ENCODE measurements around the gene DUSP7. TPM values are rescaled to one million over a fixed set of nuclear protein-coding genes. Genes with fewer than 3 reads are reported as not detected.

The DUSP7 gene
- total RNA-seq, 1 donor from 2014 or later: 24.9 TPM

DNA sequence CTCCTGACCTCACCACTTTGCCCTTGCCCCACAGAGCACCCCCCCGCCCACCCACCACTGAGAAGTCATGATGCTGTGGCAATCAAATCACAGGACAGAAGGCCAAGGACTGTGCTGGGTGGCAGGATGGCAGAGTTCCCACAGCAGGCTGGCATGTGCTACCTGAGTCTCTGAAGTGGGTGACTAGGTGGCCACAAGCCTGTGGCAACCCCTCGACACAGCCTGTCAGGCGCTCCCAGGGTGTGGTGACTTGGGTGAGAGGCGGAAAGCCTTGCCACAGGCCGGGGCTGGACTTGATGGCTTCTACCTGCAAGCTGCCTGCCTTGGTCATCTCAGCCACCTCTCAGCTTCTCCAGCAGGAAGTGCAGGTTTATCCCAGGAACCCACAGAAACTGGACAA is 15.6 kb upstream of the DUSP7 start:
- Histone ChIP-seq H3K27ac (ENCODE audit: low read depth, low read length) (no peak overlapping the region), H3K36me3 (ENCODE audit: insufficient read depth, low read length) (no peaks in the 10 kb centered on the region), H3K4me1 (ENCODE audit: insufficient read depth, low read length) (no peaks in the 10 kb centered on the region), H2AFZ (ENCODE audit: low read depth, low read length) (no peak overlapping the region), H3K9me3 (ENCODE audit: insufficient read depth, low read depth, low read length) (no peaks in the 10 kb centered on the region), H3K4me3 (ENCODE audit: insufficient read depth, low read depth, low read length) (no peak overlapping the region), H3K4me2 (ENCODE audit: low read length) (no peak overlapping the region), H3K79me2 (ENCODE audit: insufficient read depth, low read length) (no peaks in the 10 kb centered on the region), H3K9ac (ENCODE audit: low read length) (no peak overlapping the region), H3K27me3 (ENCODE audit: insufficient read depth, low read length) (no peaks in the 10 kb centered on the region), H4K20me1 (ENCODE audit: insufficient read depth, low read length) (no peaks in the 10 kb centered on the region)
- Mint-ChIP-seq H3K9me3 (ENCODE audit: unreplicated experiment) (no peaks in the 10 kb centered on the region), H3K4me1 (ENCODE audit: low read depth, unreplicated experiment) (no peaks in the 10 kb centered on the region), H3K36me3 (ENCODE audit: low read depth, unreplicated experiment) (peaks cover under 1% of the 10 kb centered on the region), H3K4me3 (ENCODE audit: unreplicated experiment) (no peak overlapping the region), H3K27ac (ENCODE audit: unreplicated experiment) (no peak overlapping the region), H3K27me3 (ENCODE audit: low read depth, unreplicated experiment) (peaks cover 10% of the 10 kb centered on the region)
- FAIRE-seq (no peak), DNase-seq (ENCODE audit: low read depth) (no peak)
- TF ChIP-seq EZH2 (IDR thresholded peaks at IDR 0.05; ENCODE audit: insufficient read depth, low read length): no peak
- TF ChIP-seq, protein P1, sequence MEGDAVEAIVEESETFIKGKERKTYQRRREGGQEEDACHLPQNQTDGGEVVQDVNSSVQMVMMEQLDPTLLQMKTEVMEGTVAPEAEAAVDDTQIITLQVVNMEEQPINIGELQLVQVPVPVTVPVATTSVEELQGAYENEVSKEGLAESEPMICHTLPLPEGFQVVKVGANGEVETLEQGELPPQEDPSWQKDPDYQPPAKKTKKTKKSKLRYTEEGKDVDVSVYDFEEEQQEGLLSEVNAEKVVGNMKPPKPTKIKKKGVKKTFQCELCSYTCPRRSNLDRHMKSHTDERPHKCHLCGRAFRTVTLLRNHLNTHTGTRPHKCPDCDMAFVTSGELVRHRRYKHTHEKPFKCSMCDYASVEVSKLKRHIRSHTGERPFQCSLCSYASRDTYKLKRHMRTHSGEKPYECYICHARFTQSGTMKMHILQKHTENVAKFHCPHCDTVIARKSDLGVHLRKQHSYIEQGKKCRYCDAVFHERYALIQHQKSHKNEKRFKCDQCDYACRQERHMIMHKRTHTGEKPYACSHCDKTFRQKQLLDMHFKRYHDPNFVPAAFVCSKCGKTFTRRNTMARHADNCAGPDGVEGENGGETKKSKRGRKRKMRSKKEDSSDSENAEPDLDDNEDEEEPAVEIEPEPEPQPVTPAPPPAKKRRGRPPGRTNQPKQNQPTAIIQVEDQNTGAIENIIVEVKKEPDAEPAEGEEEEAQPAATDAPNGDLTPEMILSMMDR (IDR thresholded peaks at IDR 0.05; ENCODE audit: insufficient read depth, low read depth, low read length): no peak

DNA sequence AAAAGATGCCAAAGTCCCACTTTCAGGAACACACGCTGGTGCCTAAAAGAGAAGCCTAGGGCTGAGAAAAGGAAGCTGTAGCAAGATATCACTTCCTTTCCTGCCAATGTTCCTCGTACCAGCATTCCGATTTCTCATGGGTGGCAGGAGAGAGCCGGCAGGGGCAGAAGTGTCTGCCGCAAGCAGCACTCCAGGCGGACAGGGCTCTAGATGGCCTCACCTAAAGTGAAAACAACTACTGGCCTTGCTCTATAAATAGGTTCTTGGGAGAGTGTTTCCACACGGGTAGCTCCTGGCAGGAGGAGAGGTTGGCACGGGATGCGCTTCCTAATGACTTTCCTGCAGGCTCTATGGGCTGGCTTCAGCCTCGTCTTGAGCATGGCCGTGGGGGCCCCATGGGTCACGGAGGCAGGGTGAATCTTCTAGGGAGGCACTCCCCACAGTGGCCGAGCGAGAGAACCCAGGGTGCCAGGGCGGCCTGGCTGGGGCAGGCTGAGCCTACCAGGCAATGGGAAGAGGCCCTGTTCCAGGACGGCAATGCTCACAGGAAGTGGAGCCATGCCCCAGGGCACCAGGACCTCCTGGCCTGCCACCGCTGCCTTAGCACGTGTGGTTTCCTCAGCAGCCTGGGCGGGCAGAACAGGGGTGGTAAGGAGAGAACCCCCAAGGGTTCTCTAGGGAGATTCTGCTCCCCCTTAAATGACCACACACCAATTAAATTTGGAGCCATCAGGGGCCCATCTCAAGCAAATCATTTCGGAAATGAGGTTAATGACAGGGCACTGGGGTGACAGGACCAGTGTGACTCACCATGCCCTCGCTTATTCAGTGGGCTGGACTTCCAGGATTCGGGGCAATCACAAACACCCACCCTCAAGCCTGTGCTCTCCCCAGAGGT is 14.6 kb upstream of the DUSP7 start:
- Histone ChIP-seq H3K9me3 (ENCODE audit: insufficient read depth, low read depth, low read length) (no peaks in the 10 kb centered on the region), H3K4me3 (ENCODE audit: insufficient read depth, low read depth, low read length) (no peak overlapping the region), H2AFZ (ENCODE audit: low read depth, low read length) (no peak overlapping the region), H3K9ac (ENCODE audit: low read length) (no peak overlapping the region), H3K4me1 (ENCODE audit: insufficient read depth, low read length) (no peaks in the 10 kb centered on the region), H3K79me2 (ENCODE audit: insufficient read depth, low read length) (no peaks in the 10 kb centered on the region), H3K4me2 (ENCODE audit: low read length) (no peak overlapping the region), H3K27me3 (ENCODE audit: insufficient read depth, low read length) (no peaks in the 10 kb centered on the region), H3K36me3 (ENCODE audit: insufficient read depth, low read length) (no peaks in the 10 kb centered on the region), H4K20me1 (ENCODE audit: insufficient read depth, low read length) (no peaks in the 10 kb centered on the region), H3K27ac (ENCODE audit: low read depth, low read length) (no peak overlapping the region)
- Mint-ChIP-seq H3K4me1 (ENCODE audit: low read depth, unreplicated experiment) (no peaks in the 10 kb centered on the region), H3K4me3 (ENCODE audit: unreplicated experiment) (no peak overlapping the region), H3K27me3 (ENCODE audit: low read depth, unreplicated experiment) (peaks cover 10% of the 10 kb centered on the region), H3K36me3 (ENCODE audit: low read depth, unreplicated experiment) (no peaks in the 10 kb centered on the region), H3K9me3 (ENCODE audit: unreplicated experiment) (no peaks in the 10 kb centered on the region), H3K27ac (ENCODE audit: unreplicated experiment) (no peak overlapping the region)
- DNase-seq (ENCODE audit: low read depth) (no peak), FAIRE-seq (no peak)
- TF ChIP-seq EZH2 (IDR thresholded peaks at IDR 0.05; ENCODE audit: insufficient read depth, low read length): no peak
- TF ChIP-seq, protein P1 (IDR thresholded peaks at IDR 0.05; ENCODE audit: insufficient read depth, low read depth, low read length): no peak

DNA sequence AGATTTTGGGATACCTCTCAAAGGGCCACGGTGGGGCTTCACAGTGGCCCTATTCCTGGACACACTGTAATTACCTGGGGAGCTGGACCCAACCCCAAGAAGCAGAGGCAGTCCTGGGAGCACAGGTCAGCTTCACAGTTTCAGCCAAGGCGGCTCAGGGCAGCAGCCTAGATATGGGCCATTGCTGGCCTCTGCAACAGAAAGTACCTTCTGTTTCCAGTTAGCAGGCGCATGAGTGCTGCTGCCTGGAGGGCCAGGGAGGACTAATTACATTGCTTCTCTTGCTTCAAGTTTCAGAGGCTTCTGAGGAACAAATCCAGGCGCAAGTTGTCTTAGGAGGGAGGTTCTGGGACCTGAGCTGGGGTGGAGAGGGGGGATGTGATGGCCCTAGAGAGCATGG is 13.5 kb upstream of the DUSP7 start:
- no peaks in the 10 kb centered on the region for H3K36me3 ChIP-seq (ENCODE audit: insufficient read depth, low read length)
- no peak overlapping the region for H3K27ac ChIP-seq (ENCODE audit: low read depth, low read length)
- Mint-ChIP-seq H3K27me3 (ENCODE audit: low read depth, unreplicated experiment) (peaks cover 10% of the 10 kb centered on the region), H3K27ac (ENCODE audit: unreplicated experiment) (no peak overlapping the region), H3K4me3 (ENCODE audit: unreplicated experiment) (no peak overlapping the region), H3K4me1 (ENCODE audit: low read depth, unreplicated experiment) (no peaks in the 10 kb centered on the region), H3K9me3 (ENCODE audit: unreplicated experiment) (no peaks in the 10 kb centered on the region), H3K36me3 (ENCODE audit: low read depth, unreplicated experiment) (no peaks in the 10 kb centered on the region)
- no peaks in the 10 kb centered on the region for H3K79me2 ChIP-seq (ENCODE audit: insufficient read depth, low read length)
- FAIRE-seq: no peak
- H3K9me3 ChIP-seq (ENCODE audit: insufficient read depth, low read depth, low read length): no peaks in the 10 kb centered on the region
- no peaks in the 10 kb centered on the region for H3K4me1 ChIP-seq (ENCODE audit: insufficient read depth, low read length)
- H3K4me3 ChIP-seq (ENCODE audit: insufficient read depth, low read depth, low read length): no peak overlapping the region
- H3K27me3 ChIP-seq (ENCODE audit: insufficient read depth, low read length): no peaks in the 10 kb centered on the region
- no peak for DNase-seq (ENCODE audit: low read depth)
- no peak overlapping the region for H3K4me2 ChIP-seq (ENCODE audit: low read length)
- TF ChIP-seq EZH2 (IDR thresholded peaks at IDR 0.05; ENCODE audit: insufficient read depth, low read length): no peak
- TF ChIP-seq, protein P1 (IDR thresholded peaks at IDR 0.05; ENCODE audit: insufficient read depth, low read depth, low read length): no peak
- H4K20me1 ChIP-seq (ENCODE audit: insufficient read depth, low read length): no peaks in the 10 kb centered on the region
- H3K9ac ChIP-seq (ENCODE audit: low read length): no peak overlapping the region
- no peak overlapping the region for H2AFZ ChIP-seq (ENCODE audit: low read depth, low read length)
